ENCODE results near the gene PNMA8A.

Gene PNMA8A

DNA sequence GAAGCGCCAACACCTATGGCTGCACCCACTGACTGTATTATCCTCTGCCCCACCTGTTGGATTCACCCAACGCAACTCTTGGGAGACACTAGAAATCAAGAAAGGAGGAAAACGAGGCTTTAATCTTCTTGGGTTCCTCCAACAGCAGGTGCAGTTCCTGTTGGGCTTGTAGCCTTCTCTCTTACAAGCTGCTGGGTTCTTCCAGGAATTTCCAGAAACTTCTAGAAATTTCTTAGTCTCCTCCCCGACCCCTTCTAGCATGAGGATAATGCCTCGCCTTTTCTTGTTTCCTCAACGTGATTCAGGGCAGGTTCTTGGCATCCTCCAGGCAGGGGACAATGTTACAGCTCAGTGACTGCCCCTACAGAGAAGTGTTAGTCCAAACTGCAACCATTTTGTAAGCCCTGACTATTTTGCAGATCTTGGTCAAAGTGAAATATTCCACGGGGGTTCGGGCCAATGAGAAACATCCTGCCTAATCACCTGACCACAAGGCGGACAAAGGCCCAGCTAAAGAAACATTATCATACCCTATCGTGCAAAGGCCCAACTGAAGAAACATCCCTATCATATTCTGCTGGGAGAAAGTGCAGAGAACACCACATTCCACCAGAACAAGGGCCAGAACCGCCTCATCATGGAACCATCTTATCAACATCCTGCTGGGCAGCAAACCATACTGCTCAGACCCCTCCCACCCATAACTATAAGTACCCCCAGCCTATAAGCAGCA is 614 bp upstream of the PNMA8A start:
- in situ Hi-C loops (cut with MboI; ENCODE audit: low sequenced_read_pairs, unreplicated experiment): no loop called here
- no peak for TF ChIP-seq CTCF (IDR thresholded peaks at IDR 0.05; ENCODE audit: borderline replicate concordance, control extremely low read depth, extremely low read depth, insufficient read depth, missing control alignments)
- DNase-seq (ENCODE audit: low spot score): no peak

- in situ Hi-C loops (cut with MboI; ENCODE audit: low sequenced_read_pairs, unreplicated experiment): no loop called here
- no peak for DNase-seq (ENCODE audit: low spot score)
- no peak for TF ChIP-seq CTCF (IDR thresholded peaks at IDR 0.05; ENCODE audit: borderline replicate concordance, control extremely low read depth, extremely low read depth, insufficient read depth, missing control alignments)
Measured at GRCh38 chr19:46470376-46470775, 987 bp downstream of the PNMA8A start.

- no peak for TF ChIP-seq CTCF (IDR thresholded peaks at IDR 0.05; ENCODE audit: borderline replicate concordance, control extremely low read depth, extremely low read depth, insufficient read depth, missing control alignments)
- in situ Hi-C loops (cut with MboI; ENCODE audit: low sequenced_read_pairs, unreplicated experiment): no loop called here
- DNase-seq (ENCODE audit: low spot score): no peak
Measured at GRCh38 chr19:46469541-46470185, 1.7 kb downstream of the PNMA8A start.

DNA sequence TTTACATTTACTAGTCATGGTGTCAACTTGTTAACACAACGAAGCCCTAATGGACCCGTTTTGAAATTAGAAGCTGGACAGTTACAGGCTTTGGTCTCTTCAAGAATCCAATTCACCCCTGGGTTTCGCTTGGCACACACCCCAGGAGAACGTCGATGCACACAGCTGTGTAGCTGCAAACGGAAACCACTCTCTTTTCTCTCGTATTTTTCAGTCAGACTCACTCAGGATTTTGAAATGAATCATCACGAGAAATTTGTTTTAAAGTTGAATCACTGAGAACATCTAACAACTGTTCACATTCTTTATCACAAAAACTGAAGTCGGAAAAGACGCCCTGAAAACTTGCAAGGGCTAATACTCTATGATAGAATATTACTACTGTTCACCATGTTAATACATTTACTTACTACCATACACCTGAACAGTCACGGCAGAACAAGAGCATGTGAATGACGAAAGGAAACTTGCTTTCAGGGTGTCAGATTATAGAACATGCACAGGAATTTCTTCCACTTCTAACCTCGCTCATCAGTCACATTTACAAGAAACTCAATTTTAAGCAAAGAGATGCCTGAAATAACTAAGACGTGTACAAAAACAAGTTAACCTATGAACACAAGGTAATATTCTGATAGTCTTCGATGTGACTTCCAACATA is 4.7 kb downstream of the PNMA8A start:
- in situ Hi-C loops (cut with MboI; ENCODE audit: low sequenced_read_pairs, unreplicated experiment): no loop called here
- DNase-seq (ENCODE audit: low spot score): peak; percentile 73
- no peak for TF ChIP-seq CTCF (IDR thresholded peaks at IDR 0.05; ENCODE audit: borderline replicate concordance, control extremely low read depth, extremely low read depth, insufficient read depth, missing control alignments)

- in situ Hi-C loops (cut with MboI; ENCODE audit: low sequenced_read_pairs, unreplicated experiment): no loop called here
- DNase-seq (ENCODE audit: low spot score): no peak
- no peak for TF ChIP-seq CTCF (IDR thresholded peaks at IDR 0.05; ENCODE audit: borderline replicate concordance, control extremely low read depth, extremely low read depth, insufficient read depth, missing control alignments)
Measured at GRCh38 chr19:46463516-46463915, 7.8 kb downstream of the PNMA8A start.

DNA sequence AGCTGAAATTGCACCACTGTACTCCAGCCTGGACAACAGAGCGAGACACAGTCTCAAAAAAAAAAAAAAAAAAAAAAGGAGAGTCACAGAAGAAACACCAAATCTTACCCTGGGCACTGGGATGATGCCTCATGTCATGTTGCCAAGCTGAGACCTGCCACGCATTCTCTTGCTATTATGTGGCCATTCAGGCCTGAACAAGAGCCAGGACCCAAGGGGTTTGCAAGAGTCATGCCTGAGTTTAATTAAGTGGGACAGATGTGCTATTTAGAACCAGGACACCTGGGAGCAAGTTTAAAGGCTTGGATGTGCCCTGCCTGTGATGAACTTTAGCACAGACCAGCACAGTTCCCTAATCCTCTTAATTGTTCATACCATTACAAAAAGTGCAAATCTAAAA is 9.8 kb downstream of the PNMA8A start:
- DNase-seq (ENCODE audit: low spot score): no peak
- in situ Hi-C loops (cut with MboI; ENCODE audit: low sequenced_read_pairs, unreplicated experiment): no loop called here
- no peak for TF ChIP-seq CTCF (IDR thresholded peaks at IDR 0.05; ENCODE audit: borderline replicate concordance, control extremely low read depth, extremely low read depth, insufficient read depth, missing control alignments)

All from GM13976 (cell line).